GM21528 (cell line): Measurements from ENCODE around the gene PSPH.

Experiments used
- ATAC-seq: cut with Tn5 transposase; IDR thresholded peaks from one replicate; pipeline ENCODE4 v1.9.1; 2021; ENCODE audit warnings: mild to moderate bottlenecking, moderate library complexity; ENCODE audit not compliant: unreplicated experiment, low FRiP score

Gene PSPH

GRCh38 chr7:55962014-55962413 is 89.2 kb downstream of the PSPH start:
- ATAC-seq: no peak
